A673 (cell line): Measurements from ENCODE around the gene RBBP9. TPM values are rescaled to one million over a fixed set of nuclear protein-coding genes. Genes with fewer than 3 reads are reported as not detected.

ENCODE experiments used
- BruUV-seq: library from RNA; stranded (reverse); fragments of 400-500 nt; replicated peaks from 2 replicates; lab custom pipeline; 2021; lab: Mats Ljungman, UMichigan
- CTCF ChIA-PET: fragments of 300-600 bp; sonication (Branson Sonifier 250); formaldehyde crosslinking; loops from one replicate; lab custom pipeline; 2022; ENCODE audit warnings: antibody characterized with exemption; lab: Charles Lee
- POLR2A ChIA-PET: fragments of 300-600 bp; sonication (Branson Sonifier 250); formaldehyde crosslinking; loops from one replicate; lab custom pipeline; 2022; ENCODE audit warnings: antibody characterized with exemption; ENCODE audit not compliant: low non-redundant PET; lab: Charles Lee
- DNase-seq: peaks from one replicate; pipeline ENCODE4 v3.0.0-alpha.2; 2015; ENCODE audit warnings: low spot score
- H3K27ac ChIP-seq: fragments of 200-600 bp; sonication (generic); 2 replicates; pipeline ENCODE4 v1.5.1; 2016; ENCODE audit warnings: mixed run types, low read depth, mild to moderate bottlenecking, mixed read lengths, antibody characterized with exemption, low read length; ENCODE audit not compliant: poor library complexity, severe bottlenecking
- H3K27me3 ChIP-seq: fragments of 200-600 bp; sonication (generic); replicated peaks from 2 replicates; pipeline ENCODE4 v1.6.1; 2017; ENCODE audit warnings: mixed run types, low read depth, mild to moderate bottlenecking, mixed read lengths, antibody characterized with exemption, low read length; ENCODE audit not compliant: insufficient read depth, poor library complexity
- H3K36me3 ChIP-seq: fragments of 200-600 bp; sonication (generic); 2 replicates; pipeline ENCODE4 v1.6.1; 2016; ENCODE audit warnings: mixed run types, mild to moderate bottlenecking, mixed read lengths, antibody characterized with exemption, low read length; ENCODE audit not compliant: insufficient read depth, poor library complexity, severe bottlenecking
- H3K4me1 ChIP-seq: fragments of 200-600 bp; sonication (generic); 2 replicates; pipeline ENCODE4 v1.6.1; 2017; ENCODE audit warnings: mixed run types, mild to moderate bottlenecking, mixed read lengths, antibody characterized with exemption, low read length; ENCODE audit not compliant: insufficient read depth, poor library complexity, severe bottlenecking
- H3K4me3 ChIP-seq: fragments of 200-600 bp; sonication (generic); 2 replicates; pipeline ENCODE4 v1.5.1; 2016; ENCODE audit warnings: low read depth, mixed run types, mild to moderate bottlenecking, mixed read lengths, low read length; ENCODE audit not compliant: poor library complexity, severe bottlenecking
- H3K9me3 ChIP-seq: fragments of 200-600 bp; sonication (generic); 2 replicates; pipeline ENCODE4 v1.6.1; 2016; ENCODE audit warnings: mixed run types, low read depth, mild to moderate bottlenecking, mixed read lengths, antibody characterized with exemption, low read length; ENCODE audit not compliant: poor library complexity, severe bottlenecking
- CTCF ChIP-seq: fragments of 300-800, 200-600 bp; sonication (generic); conservative IDR thresholded peaks from 2 replicates; pipeline ENCODE4 v1.5.1; 2017; ENCODE audit warnings: low read depth, mild to moderate bottlenecking, antibody characterized with exemption, low read length, moderate library complexity, mixed read lengths
- EZH2 ChIP-seq: fragments of 200-600 bp; sonication (generic); IDR thresholded peaks from 2 replicates; pipeline ENCODE4 v1.6.1; 2017; ENCODE audit warnings: borderline replicate concordance, low read depth, mild to moderate bottlenecking, mixed read lengths, antibody characterized with exemption, low read length; ENCODE audit not compliant: poor library complexity, severe bottlenecking
- intact Hi-C: fragments of 100-400 bp; cut with micrococcal nuclease; formaldehyde crosslinking; loops from one replicate; pipeline ENCODE4 v1.10.0; 2022; ENCODE audit not compliant: unreplicated experiment
- total RNA-seq: library from RNA; stranded (reverse); gene quantifications from 2 replicates; pipeline ENCODE4 v1.2.3, GENCODE V29; 2021

RBBP9 gene
- total RNA-seq, 1 experiment from 2014 or later: 20.1 TPM

GRCh38 chr20:18466894-18467730, 29.9 kb downstream of the RBBP9 start, which contains the start of the genes DZANK1 and POLR3F:
TSS of gene DZANK1 (minus strand) at chr20:18467030. CDS start at chr20:18465358, 1,672 bp downstream.
TSS of gene POLR3F (plus strand) at chr20:18467390. CDS start at chr20:18467507, 117 bp downstream.
- no peak for TF ChIP-seq CTCF
- no peak for TF ChIP-seq EZH2
- ChIA-PET POLR2A (interaction anchor here (0.6 kb wide), 1 partner anchor 1199 kb away, joined by 3 read pairs; no protein-coding TSS in a partner anchor), CTCF (interaction anchor here (0.5 to 1.0 kb wide), 2 partner anchors 81 to 790 kb away, joined by 3 read pairs; no protein-coding TSS in a partner anchor)
- H3K27me3 ChIP-seq: no peaks in the 10 kb centered on the region
- no TSS peak for BruUV-seq
- peaks cover 3% of the 10 kb centered on the region for H3K36me3 ChIP-seq
- peaks cover 7% of the 10 kb centered on the region for H3K4me1 ChIP-seq
- H3K27ac ChIP-seq: peak within 1 kb of the TSS; percentile 96
- peak within 1 kb of the TSS; percentile 94 for H3K4me3 ChIP-seq
- peak; percentile 99 for DNase-seq
- intact Hi-C loops: no loop called here
- no peaks in the 10 kb centered on the region for H3K9me3 ChIP-seq

- peak overlapping the region; percentile 94 for H3K4me3 ChIP-seq
- no peak overlapping the region for H3K27ac ChIP-seq
- H3K9me3 ChIP-seq: no peaks in the 10 kb centered on the region
- intact Hi-C loops: no loop called here
- H3K4me1 ChIP-seq: peaks cover 7% of the 10 kb centered on the region
- no peaks in the 10 kb centered on the region for H3K27me3 ChIP-seq
- H3K36me3 ChIP-seq: peaks cover 3% of the 10 kb centered on the region
- ChIA-PET POLR2A (interaction anchor here (0.6 kb wide), 1 partner anchor 1199 kb away, joined by 3 read pairs; no protein-coding TSS in a partner anchor), CTCF (interaction anchor here (0.5 to 1.0 kb wide), 2 partner anchors 81 to 790 kb away, joined by 3 read pairs; no protein-coding TSS in a partner anchor)
- DNase-seq: no peak
- no TSS peak for BruUV-seq
- TF ChIP-seq EZH2 (no peak), CTCF (no peak)
Observed at GRCh38 chr20:18466574-18466893, 30.5 kb downstream of the RBBP9 start.

GRCh38 chr20:18465536-18466200, 31.4 kb downstream of the RBBP9 start:
- ChIA-PET POLR2A (no interaction called here), CTCF (no interaction called here)
- no TSS peak for BruUV-seq

More at GRCh38 chr20:18465536-18466200, 31.4 kb downstream of the RBBP9 start:
- Histone ChIP-seq H3K27me3 (no peaks in the 10 kb centered on the region), H3K9me3 (no peaks in the 10 kb centered on the region), H3K27ac (no peak overlapping the region), H3K4me3 (no peak overlapping the region), H3K4me1 (peaks cover 7% of the 10 kb centered on the region), H3K36me3 (no peaks in the 10 kb centered on the region)
- intact Hi-C loops: no loop called here
- DNase-seq: no peak
- TF ChIP-seq CTCF (no peak), EZH2 (no peak)
